HL-60 (cell line): ENCODE results near the gene RPS6KA4.

Experiments used
- DNase-seq, 2 experiments: peaks; one replicate each; pipeline ENCODE4 v3.0.0-alpha.2; 2010 to 2020; ENCODE audit warnings: low read depth in 1 of 2, low spot score in 1 of 2
- H3K27ac ChIP-seq: fragments of 250-450 bp; sonication (Bioruptor Pico); replicated peaks from 2 replicates; pipeline ENCODE4 v1.5.1; 2020; ENCODE audit warnings: mild to moderate bottlenecking, moderate library complexity
- H3K27me3 ChIP-seq: fragments of 250-450 bp; sonication (Bioruptor Pico); 2 replicates; pipeline ENCODE4 v1.5.1; 2021; ENCODE audit warnings: mild to moderate bottlenecking, moderate library complexity; ENCODE audit not compliant: insufficient read depth, poor library complexity, severe bottlenecking
- H3K4me3 ChIP-seq: replicated peaks from 2 replicates; pipeline ENCODE4 v1.5.1; 2011; ENCODE audit warnings: mild to moderate bottlenecking, control low read depth, low read length; ENCODE audit not compliant: insufficient read depth
- CTCF ChIP-seq: IDR thresholded peaks from one replicate; pipeline ENCODE4 v1.5.1; 2011; ENCODE audit warnings: low read length, control low read depth, inconsistent platforms; ENCODE audit not compliant: insufficient read depth
- GABPA ChIP-seq: IDR thresholded peaks from 2 replicates; pipeline ENCODE4 v1.6.1; 2012; ENCODE audit warnings: low read depth
- POLR2AphosphoS5 ChIP-seq: IDR thresholded peaks from 2 replicates; pipeline ENCODE4 v1.6.1; 2012; ENCODE audit warnings: low read depth
- REST ChIP-seq: IDR thresholded peaks from 2 replicates; pipeline ENCODE4 v1.6.1; 2012; ENCODE audit warnings: low read depth; ENCODE audit not compliant: insufficient replicate concordance
- SPI1 ChIP-seq: IDR thresholded peaks from 2 replicates; pipeline ENCODE4 v1.6.1; 2012; ENCODE audit warnings: low read depth, mild to moderate bottlenecking, borderline replicate concordance

Gene RPS6KA4

GRCh38 chr11:64364911-64365310 is 5.9 kb downstream of the RPS6KA4 start:
- no peak overlapping the region for H3K27ac ChIP-seq
- H3K4me3 ChIP-seq = no peak overlapping the region
- H3K27me3 ChIP-seq = no peaks in the 10 kb centered on the region
- no peak for TF ChIP-seq REST
- no peak for DNase-seq

GRCh38 chr11:64366751-64367150 is 7.8 kb downstream of the RPS6KA4 start:
- H3K27me3 ChIP-seq = no peaks in the 10 kb centered on the region
- TF ChIP-seq POLR2AphosphoS5 (no peak), GABPA (no peak), CTCF (no peak), REST (no peak), SPI1 (no peak)
- no peak for DNase-seq

DNA sequence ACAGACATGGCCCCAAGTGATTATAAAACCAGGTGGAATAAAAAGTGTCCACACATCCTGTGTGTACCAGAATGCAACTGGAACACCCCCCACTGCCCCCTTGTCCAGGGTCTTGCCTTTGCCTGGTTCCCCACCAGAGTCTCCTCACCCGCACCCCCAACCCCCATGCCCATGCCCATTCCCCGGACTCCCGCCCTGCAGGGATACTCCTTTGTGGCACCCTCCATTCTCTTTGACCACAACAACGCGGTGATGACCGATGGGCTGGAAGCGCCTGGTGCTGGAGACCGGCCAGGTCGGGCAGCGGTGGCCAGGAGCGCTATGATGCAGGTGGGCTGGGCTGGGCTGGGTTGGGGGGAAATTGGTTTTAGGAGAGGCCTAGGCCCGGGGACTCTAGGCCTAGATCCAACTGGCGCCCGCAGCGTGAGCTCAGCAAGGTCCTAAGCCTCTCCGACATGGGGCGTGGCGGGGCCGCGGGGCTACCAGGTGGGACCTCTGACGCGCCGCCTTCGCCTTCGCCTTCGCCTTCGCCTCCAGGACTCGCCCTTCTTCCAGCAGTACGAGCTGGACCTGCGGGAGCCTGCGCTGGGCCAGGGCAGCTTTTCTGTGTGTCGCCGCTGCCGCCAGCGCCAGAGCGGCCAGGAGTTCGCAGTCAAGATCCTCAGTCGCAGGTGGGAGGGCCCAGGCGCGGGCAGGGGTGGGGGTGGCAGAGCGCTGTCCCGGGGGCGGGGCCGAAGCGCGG is 9.1 kb downstream of the RPS6KA4 start:
- no peak for DNase-seq
- no peak overlapping the region for H3K27ac ChIP-seq
- TF ChIP-seq POLR2AphosphoS5 = 0 out of 2 replicates have a peak, but pooled peaks have one; percentile 27
- no peak for TF ChIP-seq SPI1
- H3K27me3 ChIP-seq = no peaks in the 10 kb centered on the region
- no peak overlapping the region for H3K4me3 ChIP-seq

More at GRCh38 chr11:64366751-64367150, 7.8 kb downstream of the RPS6KA4 start:
- H3K4me3 ChIP-seq = no peak overlapping the region
- no peak overlapping the region for H3K27ac ChIP-seq

DNA sequence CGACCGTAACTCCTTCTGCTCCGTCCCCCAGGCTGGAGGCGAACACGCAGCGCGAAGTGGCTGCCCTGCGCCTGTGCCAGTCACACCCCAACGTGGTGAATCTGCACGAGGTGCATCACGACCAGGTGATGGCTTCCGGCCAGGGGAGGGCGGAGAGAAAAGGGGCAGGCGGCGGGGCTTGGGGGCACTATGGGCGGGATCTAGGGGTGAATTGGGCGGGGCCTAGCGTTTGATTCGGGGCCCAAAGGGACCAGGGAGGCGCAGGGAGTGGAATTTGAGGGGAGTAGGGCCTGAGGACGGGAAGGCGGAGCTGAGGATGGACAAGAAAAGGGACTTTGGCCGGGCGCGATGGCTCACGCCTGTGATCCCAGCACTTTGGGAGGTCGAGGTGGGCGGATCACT is 9.7 kb downstream of the RPS6KA4 start:
- DNase-seq = no peak
- Histone ChIP-seq H3K27me3 (no peaks in the 10 kb centered on the region), H3K27ac (no peak overlapping the region), H3K4me3 (no peak overlapping the region)
- TF ChIP-seq CTCF = no peak
- no peak for TF ChIP-seq SPI1
- no peak for TF ChIP-seq POLR2AphosphoS5
- TF ChIP-seq REST = no peak
- TF ChIP-seq GABPA = no peak
